Measurements from ENCODE around the gene GPC1. TPM values are rescaled to one million over a fixed set of nuclear protein-coding genes. Genes with fewer than 3 reads are reported as not detected.

GPC1 gene
- total and polyA plus RNA-seq, 2 donors (not counting 1 experiment from before 2014, with no cell fraction given), result 1.2 to 3.3 TPM

DNA sequence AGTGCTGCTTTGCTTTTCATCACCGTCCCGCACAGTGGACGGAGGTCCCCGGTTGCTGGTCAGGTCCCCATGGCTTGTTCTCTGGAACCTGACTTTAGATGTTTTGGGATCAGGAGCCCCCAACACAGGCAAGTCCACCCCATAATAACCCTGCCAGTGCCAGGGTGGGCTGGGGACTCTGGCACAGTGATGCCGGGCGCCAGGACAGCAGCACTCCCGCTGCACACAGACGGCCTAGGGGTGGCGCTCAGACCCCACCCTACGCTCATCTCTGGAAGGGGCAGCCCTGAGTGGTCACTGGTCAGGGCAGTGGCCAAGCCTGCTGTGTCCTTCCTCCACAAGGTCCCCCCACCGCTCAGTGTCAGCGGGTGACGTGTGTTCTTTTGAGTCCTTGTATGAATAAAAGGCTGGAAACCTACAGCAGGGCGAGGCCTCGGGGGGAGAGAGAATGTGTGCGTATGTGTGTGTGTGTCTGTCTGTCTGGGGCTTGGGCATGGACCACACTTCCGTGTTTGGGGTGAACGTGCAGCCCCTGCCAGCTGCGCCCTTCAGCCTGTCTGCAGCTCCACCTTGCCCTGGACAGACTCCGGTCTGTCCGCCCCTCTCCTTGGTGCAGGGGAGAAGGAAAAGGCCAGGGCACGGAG, 32.3 kb downstream of the GPC1 start:
- no peaks in the 10 kb centered on the region for H3K4me1 ChIP-seq (ENCODE audit: control insufficient read depth in 2 of 2, insufficient read depth in 2 of 2, low read length in 2 of 2)
- Mint-ChIP-seq H3K4me1 (no peaks in the 10 kb centered on the region), H3K27ac (no peak overlapping the region), H3K4me3 (no peak overlapping the region), H3K27me3 (no peaks in the 10 kb centered on the region), H3K9me3 (ENCODE audit: insufficient read depth) (no peaks in the 10 kb centered on the region)
- H3K4me3 ChIP-seq (ENCODE audit: control extremely low read depth in 1 of 5, extremely low read depth in 1 of 5, insufficient read depth in 1 of 5, low read depth in 2 of 5, low read length in 4 of 5), result no peak overlapping the region
- 91% methylated on average over 18 of the region's 22 CpGs for WGBS (ENCODE audit: insufficient coverage)
- no peak overlapping the region for H3K9ac ChIP-seq (ENCODE audit: low read length)
- no peak overlapping the region for H3K4me2 ChIP-seq (replicated peaks; ENCODE audit: low read depth, low read length, poor library complexity, severe bottlenecking)
- H2AFZ ChIP-seq (ENCODE audit: insufficient read depth, low read depth, low read length, poor library complexity, severe bottlenecking), result no peak overlapping the region
- H3K79me2 ChIP-seq (ENCODE audit: control insufficient read depth, insufficient read depth, low read length), result no peaks in the 10 kb centered on the region
- ChIA-PET POLR2A (no interaction called here), CTCF (no interaction called here)
- intact Hi-C loops (cut with micrococcal nuclease), result no loop called here
- H4K20me1 ChIP-seq (ENCODE audit: control insufficient read depth, insufficient read depth, low read length, poor library complexity, severe bottlenecking), result no peaks in the 10 kb centered on the region
- no peak for TF ChIP-seq EZH2 (IDR thresholded peaks at IDR 0.05; ENCODE audit: borderline replicate concordance, insufficient read depth, low read depth, low read length, poor library complexity, severe bottlenecking)
- TF ChIP-seq, protein P1, sequence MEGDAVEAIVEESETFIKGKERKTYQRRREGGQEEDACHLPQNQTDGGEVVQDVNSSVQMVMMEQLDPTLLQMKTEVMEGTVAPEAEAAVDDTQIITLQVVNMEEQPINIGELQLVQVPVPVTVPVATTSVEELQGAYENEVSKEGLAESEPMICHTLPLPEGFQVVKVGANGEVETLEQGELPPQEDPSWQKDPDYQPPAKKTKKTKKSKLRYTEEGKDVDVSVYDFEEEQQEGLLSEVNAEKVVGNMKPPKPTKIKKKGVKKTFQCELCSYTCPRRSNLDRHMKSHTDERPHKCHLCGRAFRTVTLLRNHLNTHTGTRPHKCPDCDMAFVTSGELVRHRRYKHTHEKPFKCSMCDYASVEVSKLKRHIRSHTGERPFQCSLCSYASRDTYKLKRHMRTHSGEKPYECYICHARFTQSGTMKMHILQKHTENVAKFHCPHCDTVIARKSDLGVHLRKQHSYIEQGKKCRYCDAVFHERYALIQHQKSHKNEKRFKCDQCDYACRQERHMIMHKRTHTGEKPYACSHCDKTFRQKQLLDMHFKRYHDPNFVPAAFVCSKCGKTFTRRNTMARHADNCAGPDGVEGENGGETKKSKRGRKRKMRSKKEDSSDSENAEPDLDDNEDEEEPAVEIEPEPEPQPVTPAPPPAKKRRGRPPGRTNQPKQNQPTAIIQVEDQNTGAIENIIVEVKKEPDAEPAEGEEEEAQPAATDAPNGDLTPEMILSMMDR (IDR thresholded peaks at IDR 0.05), result no peak
- peaks cover 0 to 25% (median 7%) of the 10 kb centered on the region in 3 donors for H3K9me3 ChIP-seq (ENCODE audit: control extremely low read depth in 1 of 3, control insufficient read depth in 2 of 3, insufficient read depth in 1 of 3, low read length in 2 of 3)
- ATAC-seq (ENCODE audit: low read depth) (no peak), DNase-seq (no peak)
- H3K27ac ChIP-seq (ENCODE audit: low read length in 2 of 2), result no peak overlapping the region
- H3K27me3 ChIP-seq (replicated peaks in 1 of 4; ENCODE audit: control extremely low read depth in 1 of 4, control insufficient read depth in 3 of 4, insufficient read depth in 4 of 4, low read length in 3 of 4), result no peaks in the 10 kb centered on the region
- H3K36me3 ChIP-seq (replicated peaks in 1 of 2; ENCODE audit: control extremely low read depth in 1 of 2, control insufficient read depth in 1 of 2, extremely low read depth in 1 of 2, insufficient read depth in 2 of 2, low read length in 1 of 2), result no peaks in the 10 kb centered on the region

DNA sequence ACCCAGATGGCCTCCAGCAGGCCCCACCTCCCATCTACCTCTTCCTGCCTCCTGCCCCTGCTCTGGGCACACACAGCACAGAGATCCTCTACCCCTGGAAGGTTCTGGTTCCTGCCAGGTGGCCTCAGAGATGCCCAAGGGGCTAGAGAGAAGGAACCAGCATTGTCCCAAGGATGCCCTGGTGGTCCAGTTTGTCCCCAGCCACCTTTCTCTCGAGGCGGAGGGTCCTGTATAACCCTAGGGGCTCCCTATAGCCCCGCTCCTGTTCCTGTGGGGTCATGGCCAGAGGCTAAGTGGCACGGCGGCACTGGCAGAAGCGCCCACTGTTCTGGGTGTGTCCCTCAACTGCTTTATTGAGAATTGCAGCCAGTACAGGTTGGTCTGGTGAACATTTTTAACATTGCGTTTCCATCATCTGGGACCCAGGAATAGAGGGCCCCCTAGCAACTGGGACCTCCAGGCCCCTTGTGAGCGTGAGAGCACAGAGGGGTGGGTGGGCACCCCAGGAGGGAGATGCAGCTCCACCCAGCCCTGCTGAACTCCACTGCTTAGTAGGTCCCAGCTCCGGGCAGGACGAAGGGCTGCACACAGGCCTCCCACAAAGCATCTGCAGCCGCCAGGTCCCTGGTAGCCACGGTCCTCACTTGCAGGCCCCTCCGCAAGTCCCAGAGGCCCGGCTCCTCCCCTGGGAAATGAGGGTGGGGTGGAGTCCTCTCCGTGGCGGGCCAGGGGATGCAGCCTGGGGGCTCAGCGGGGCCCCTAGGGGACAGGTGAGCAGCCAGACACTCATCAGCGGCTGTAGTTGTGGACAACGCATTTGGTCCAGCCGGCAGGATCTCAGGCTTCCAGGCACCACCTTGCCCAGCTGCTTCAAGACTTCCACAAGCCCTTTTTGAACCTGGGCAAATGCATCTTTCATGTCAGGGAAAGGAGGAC, 33.1 kb downstream of the GPC1 start:
- H3K27ac ChIP-seq (ENCODE audit: low read length in 2 of 2), result no peak overlapping the region
- H3K27ac Mint-ChIP-seq, result no peak overlapping the region

More for the DNA sequence above, 33.1 kb downstream of the GPC1 start:
- Histone ChIP-seq H3K79me2 (ENCODE audit: control insufficient read depth, insufficient read depth, low read length) (no peaks in the 10 kb centered on the region), H3K9me3 (ENCODE audit: control extremely low read depth in 1 of 3, control insufficient read depth in 2 of 3, insufficient read depth in 1 of 3, low read length in 2 of 3) (peaks cover 1 to 27% (median 13%) of the 10 kb centered on the region in 3 donors), H2AFZ (ENCODE audit: insufficient read depth, low read depth, low read length, poor library complexity, severe bottlenecking) (no peak overlapping the region), H3K27me3 (replicated peaks in 1 of 4; ENCODE audit: control extremely low read depth in 1 of 4, control insufficient read depth in 3 of 4, insufficient read depth in 4 of 4, low read length in 3 of 4) (no peaks in the 10 kb centered on the region), H3K9ac (ENCODE audit: low read length) (no peak overlapping the region), H3K36me3 (replicated peaks in 1 of 2; ENCODE audit: control extremely low read depth in 1 of 2, control insufficient read depth in 1 of 2, extremely low read depth in 1 of 2, insufficient read depth in 2 of 2, low read length in 1 of 2) (no peaks in the 10 kb centered on the region), H3K4me3 (ENCODE audit: control extremely low read depth in 1 of 5, extremely low read depth in 1 of 5, insufficient read depth in 1 of 5, low read depth in 2 of 5, low read length in 4 of 5) (no peak overlapping the region), H3K4me2 (replicated peaks; ENCODE audit: low read depth, low read length, poor library complexity, severe bottlenecking) (no peak overlapping the region), H3K4me1 (ENCODE audit: control insufficient read depth in 2 of 2, insufficient read depth in 2 of 2, low read length in 2 of 2) (no peaks in the 10 kb centered on the region), H4K20me1 (ENCODE audit: control insufficient read depth, insufficient read depth, low read length, poor library complexity, severe bottlenecking) (no peaks in the 10 kb centered on the region)
- TF ChIP-seq EZH2 (IDR thresholded peaks at IDR 0.05; ENCODE audit: borderline replicate concordance, insufficient read depth, low read depth, low read length, poor library complexity, severe bottlenecking), result no peak
- TF ChIP-seq, protein P1 (IDR thresholded peaks at IDR 0.05), result no peak
- H3K9me3 Mint-ChIP-seq (ENCODE audit: insufficient read depth), result peaks cover 3% of the 10 kb centered on the region
- 93% methylated on average over 20 of the region's 20 CpGs for WGBS (ENCODE audit: insufficient coverage)
- intact Hi-C loops (cut with micrococcal nuclease), result no loop called here
- ChIA-PET CTCF (no interaction called here), POLR2A (no interaction called here)
- no peaks in the 10 kb centered on the region for H3K27me3 Mint-ChIP-seq
- DNase-seq, result peak; percentile 1
- H3K4me3 Mint-ChIP-seq, result no peak overlapping the region
- no peaks in the 10 kb centered on the region for H3K4me1 Mint-ChIP-seq
- ATAC-seq (ENCODE audit: low read depth), result no peak
